LNCaP clone FGC (cell line): ENCODE results near the gene POLDIP2.
"Not testable (repeated sequence)": the region's sequence is repeated elsewhere in the genome, so short reads cannot be mapped to it uniquely, and the experiment has no call there.

Experiments
- DNase-seq: peaks from one replicate; pipeline ENCODE4 v3.0.0-alpha.2; 2011; ENCODE audit warnings: low read depth
- H3K4me3 ChIP-seq: 2 replicates; pipeline ENCODE4 v1.5.1; 2011; ENCODE audit warnings: mild to moderate bottlenecking, low read depth, low read length, control low read depth
- CTCF ChIP-seq: IDR thresholded peaks from 2 replicates; pipeline ENCODE4 v1.5.1; 2012; ENCODE audit warnings: mild to moderate bottlenecking; ENCODE audit not compliant: control insufficient read depth, insufficient read depth; ENCODE audit errors: extremely low read depth

POLDIP2 gene

GRCh38 chr17:28340374-28340773 lies 17.0 kb downstream of the POLDIP2 start:
- no peak for TF ChIP-seq CTCF
- no peak overlapping the region for H3K4me3 ChIP-seq
- DNase-seq, result no peak

GRCh38 chr17:28339431-28339830 lies 17.9 kb downstream of the POLDIP2 start:
- no peak for DNase-seq
- no peak for TF ChIP-seq CTCF

GRCh38 chr17:28338769-28339212 lies 18.5 kb downstream of the POLDIP2 start:
- not testable (repeated sequence) for DNase-seq, H3K4me3 ChIP-seq

More at GRCh38 chr17:28339431-28339830, 17.9 kb downstream of the POLDIP2 start:
- no peak overlapping the region for H3K4me3 ChIP-seq

GRCh38 chr17:28338056-28338768 lies 19.1 kb downstream of the POLDIP2 start:
- DNase-seq, result no peak
- no peak overlapping the region for H3K4me3 ChIP-seq
- TF ChIP-seq CTCF, result no peak

- peak; percentile 59 for DNase-seq
- no peak for TF ChIP-seq CTCF
- peak overlapping the region; percentile 96 for H3K4me3 ChIP-seq
Observed at GRCh38 chr17:28335959-28336871, 21.1 kb downstream of the POLDIP2 start.

- DNase-seq, result peak; percentile 99
- peak within 1 kb of the TSS; percentile 96 for H3K4me3 ChIP-seq
- 0 out of 2 replicates have a peak, but pooled peaks have one; percentile 14 for TF ChIP-seq CTCF
Observed at GRCh38 chr17:28335201-28335958, 21.9 kb downstream of the POLDIP2 start, which contains the start of the genes IFT20 and TNFAIP1. TSS of gene IFT20 (minus strand) at chr17:28335472. CDS start at chr17:28331985, 3,487 bp downstream. TSS of gene TNFAIP1 (plus strand) at chr17:28335761. CDS start at chr17:28339522, 3,761 bp downstream.
